Stimulated activated CD8-positive, alpha-beta memory T cell treated with anti-CD3 and anti-CD28 coated beads, Interleukin-4, amount 100 ng/mL, for 24 hours (primary cell): ENCODE data around the gene SLC29A2.
A peak's percentile ranks its signal among the peaks of the same experiment; 100 is the strongest.
"Not testable (repeated sequence)": the region's sequence is repeated elsewhere in the genome, so short reads cannot be mapped to it uniquely, and the experiment has no call there.

ENCODE experiments used
- DNase-seq: peaks from one replicate; pipeline ENCODE4 v3.0.0-alpha.2; 2020; ENCODE audit warnings: low read depth

SLC29A2 gene

DNA sequence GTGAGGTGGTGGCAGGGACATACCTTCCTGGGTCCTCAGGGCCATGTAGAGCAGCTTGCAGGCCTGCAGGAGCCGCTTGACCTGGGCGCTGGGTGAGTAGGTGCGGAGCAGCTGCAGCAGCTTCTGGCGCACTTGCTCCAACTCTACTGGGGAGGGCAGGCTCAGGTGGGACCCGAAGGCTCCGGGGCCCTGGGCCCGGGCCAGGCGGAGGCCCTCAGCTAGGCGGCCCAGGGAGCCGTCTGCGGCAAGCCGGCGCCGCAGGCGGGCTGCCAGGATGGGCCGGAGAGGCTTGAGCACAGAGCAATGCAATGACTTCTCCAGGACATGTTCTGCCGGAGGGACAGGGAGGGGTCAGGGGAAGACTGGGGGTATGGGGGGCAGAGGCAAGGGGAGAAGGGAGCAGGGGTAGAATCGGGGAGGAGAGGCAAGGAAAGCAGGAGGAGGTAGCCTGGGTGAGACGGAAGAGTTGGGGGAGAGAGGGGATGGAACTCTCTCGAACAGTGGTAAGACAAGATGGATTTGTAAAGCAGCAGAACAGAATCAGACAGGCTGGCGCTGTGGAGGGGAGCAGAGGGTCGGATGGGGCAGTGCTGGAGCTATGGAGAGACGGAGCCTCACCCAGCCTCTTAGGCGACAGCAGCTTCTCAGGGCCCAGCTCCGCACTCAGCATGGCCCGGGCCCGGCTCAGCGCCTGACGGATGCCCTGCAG lies 37.5 kb downstream of the SLC29A2 start:
- no peak for DNase-seq

DNA sequence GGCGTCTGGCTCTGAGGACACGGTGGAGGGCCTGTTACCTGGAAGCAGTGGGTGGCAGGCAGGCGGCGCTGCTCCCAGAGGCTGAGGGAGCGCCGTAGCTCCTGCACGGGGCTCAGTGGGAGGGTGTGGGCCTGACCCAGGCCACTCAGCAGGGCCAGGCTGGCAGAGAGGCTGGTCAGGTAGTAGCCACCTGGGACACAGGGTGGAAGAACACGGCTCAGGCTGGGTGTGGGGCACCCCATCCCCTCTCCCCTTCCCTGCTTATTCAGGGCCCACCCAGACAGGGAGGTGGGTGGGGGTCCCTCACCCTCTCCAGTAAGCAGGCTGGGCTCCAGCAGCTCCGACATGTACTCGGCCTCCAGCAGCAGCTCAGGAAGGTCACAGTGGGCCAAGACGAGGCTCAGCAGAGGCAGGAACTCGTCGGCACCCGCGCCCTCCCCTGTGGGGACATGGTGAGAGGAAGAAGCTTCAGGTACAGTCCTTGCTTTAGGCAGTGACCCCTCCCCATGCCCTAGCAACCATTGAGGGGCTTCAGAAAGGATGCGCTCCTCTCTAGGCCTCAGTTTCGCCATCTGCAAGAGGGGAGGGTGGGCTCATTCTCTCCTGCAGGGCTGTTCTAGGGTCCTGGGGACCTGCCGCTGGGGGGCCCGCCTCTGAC lies 38.2 kb downstream of the SLC29A2 start:
- no peak for DNase-seq

DNA sequence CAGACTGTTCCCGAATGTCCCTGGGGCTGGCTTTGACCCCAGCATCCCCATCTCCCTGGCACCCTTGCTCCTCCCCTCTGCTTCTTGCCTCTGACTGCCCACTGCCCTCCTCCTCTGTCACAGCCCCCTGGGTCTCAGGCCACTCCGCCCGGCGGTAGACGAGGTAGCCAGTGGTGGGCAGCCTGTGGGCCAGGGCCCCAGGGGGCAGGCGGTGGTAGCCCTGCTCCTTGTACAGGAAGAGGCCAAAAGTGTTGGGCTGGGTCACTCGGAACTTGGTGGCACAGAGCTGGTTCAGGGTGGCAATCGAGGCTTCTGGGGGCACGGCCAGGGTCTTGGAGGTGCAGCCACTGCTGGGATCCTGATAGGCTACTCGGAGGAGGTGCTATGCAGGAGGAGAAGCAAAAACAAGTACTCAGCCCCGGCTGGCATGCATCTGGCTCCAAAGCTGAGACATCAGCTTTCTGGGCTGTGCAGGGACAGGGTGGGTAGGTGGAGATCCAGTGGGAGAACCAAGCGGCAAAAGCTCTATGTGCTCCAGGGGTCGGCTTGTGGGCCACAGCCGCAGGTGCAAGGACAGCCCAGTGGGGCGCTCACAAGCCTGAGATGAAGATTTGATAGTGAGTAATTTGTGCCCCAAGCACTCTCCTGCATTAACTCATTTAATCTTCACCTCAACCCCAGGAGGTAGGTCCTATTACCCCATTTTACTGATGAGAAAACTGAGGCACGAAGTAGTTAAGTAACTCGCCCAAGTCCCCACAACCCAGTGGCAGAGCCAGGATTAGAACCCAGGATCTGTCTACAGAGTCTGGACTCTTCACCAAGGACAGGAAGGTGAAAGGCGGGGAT lies 39.0 kb downstream of the SLC29A2 start:
- DNase-seq: no peak

DNA sequence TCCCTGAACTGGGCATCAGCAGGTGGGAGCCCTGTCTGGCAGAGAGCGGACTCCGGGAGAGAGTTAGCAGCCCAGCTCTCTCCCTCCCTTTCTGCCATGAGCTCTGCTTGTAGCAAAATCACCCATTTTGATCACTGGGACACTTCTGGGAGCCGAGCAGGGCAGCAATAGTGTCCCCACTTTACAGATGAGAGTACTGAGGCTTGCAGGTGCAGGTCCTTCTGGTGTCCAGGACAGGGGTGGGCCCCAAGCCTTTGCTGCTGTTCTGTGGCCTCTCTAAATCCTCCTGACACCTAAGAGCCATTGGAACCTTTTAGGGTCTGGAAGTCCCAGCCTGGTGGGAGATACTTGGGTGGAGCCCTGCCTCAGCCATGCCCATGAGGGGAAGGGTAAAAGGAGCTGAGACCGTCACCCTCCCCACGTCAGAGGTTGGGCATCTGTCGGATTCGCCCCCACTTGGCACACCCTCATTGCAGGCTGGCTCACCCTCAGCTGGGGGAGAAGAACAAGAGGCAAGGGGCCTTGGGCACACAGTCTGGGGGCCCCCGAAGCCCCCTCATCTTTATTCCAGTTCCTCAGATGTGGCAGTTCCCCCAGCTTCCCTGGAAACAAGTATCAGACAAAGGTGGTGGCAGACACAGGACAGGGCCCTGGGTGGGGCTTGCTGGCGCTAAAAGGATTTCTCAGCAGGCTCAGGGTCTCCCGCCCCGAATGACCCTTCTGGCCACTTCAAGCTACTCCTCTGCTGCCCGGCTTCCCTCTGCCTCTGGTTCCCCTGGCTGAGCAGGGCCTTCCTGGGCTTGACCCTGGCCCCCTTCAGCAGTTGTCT lies 39.8 kb downstream of the SLC29A2 start:
- no peak for DNase-seq

DNA sequence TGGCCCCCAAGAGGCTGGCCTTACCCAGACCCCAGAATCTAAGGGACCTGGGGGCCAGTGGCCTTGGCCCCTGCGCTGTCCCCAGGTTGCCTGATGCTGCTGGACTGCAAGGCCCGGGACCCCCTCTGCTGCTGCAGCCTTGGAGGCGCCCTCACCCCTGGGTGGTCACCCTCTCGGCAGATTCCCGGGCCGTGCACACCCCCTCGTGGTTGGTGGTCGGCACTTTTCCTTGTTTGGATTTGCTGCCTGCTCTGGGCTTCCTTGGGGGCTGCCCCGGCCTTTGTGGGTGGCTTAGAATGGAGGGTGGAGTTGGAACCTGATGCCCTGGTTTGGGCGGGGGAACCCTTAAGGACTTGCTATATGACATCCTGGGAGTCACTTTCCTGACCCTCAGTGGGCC lies 40.6 kb downstream of the SLC29A2 start:
- DNase-seq: no peak

DNA sequence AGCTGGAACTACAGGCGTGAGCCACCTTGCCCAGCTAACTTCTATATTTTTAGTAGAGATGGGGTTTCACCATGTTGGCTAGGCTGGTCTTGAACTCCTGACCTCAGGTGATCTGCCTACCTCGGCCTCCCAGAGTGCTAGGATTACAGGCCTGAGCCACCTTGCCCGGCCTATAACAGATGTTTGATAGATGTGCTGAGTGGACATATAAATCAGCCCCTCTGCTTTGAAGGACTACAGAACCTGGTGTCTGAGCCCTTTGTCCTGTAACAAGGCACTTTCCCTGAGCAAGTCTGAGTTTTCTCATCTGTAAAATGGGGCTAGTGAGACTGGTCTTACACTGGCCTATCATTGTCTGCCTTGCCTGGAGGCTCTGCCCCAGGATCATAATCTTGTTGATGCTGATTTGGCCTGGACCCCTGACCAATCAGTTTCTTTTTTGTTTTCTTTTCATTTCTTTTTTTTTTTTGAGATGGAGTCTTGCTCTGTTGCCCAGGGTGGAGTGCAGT lies 42.3 kb downstream of the SLC29A2 start:
- no peak for DNase-seq

DNA sequence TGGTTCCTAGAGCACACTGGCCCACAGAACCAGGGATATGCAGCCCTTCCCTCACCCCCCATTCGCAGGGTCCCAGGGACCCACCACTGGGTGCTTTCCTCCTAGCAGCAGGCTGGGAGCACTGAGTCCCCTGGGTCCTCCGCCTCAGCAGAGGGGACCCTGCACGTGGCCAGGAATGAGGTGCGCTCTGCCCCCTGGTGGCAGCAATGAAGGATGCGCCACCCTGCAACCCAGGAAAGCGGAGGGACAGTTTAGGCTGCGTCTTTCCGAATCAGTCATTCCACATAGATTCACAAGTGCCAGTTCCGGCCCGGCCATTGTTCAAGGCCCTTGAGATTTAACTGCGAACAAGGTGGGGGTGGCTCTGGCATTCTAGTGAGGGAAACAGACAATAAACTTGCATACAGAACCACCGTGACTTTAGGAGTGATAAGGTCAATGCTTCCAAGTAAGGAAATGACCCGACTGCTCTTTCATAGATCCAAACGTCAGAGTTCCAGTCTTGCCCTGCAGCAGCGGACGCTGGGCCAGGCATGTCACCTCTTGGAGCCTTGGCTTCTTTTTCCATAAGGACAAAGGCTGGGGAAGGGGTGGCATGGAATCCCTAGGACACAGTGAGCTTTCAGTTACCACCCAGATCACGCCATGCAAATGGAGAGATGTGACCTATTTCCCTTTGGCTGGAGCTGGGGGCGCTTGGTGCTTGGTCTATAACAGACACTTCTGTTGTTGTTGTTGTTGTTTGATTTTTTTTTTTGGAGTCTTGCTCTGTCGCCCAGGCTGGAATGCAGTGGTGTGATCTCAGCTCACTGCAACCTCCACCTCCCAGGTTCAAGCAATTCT lies 43.0 kb downstream of the SLC29A2 start:
- peak; percentile 67 for DNase-seq

DNA sequence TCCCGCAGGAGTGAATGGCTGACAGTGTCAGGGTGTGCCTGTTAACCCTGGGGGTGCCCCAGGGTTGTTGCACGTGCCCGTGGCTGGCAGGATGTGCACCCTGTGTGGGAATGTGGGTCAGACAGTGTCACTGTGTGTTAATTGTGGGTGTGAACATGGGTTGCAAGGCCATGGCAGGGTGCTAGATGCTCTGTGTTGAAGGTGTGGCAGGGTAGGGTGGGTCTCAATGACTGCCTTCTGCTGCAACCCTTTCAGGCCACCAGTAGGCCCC lies 43.6 kb downstream of the SLC29A2 start:
- no peak for DNase-seq

DNA sequence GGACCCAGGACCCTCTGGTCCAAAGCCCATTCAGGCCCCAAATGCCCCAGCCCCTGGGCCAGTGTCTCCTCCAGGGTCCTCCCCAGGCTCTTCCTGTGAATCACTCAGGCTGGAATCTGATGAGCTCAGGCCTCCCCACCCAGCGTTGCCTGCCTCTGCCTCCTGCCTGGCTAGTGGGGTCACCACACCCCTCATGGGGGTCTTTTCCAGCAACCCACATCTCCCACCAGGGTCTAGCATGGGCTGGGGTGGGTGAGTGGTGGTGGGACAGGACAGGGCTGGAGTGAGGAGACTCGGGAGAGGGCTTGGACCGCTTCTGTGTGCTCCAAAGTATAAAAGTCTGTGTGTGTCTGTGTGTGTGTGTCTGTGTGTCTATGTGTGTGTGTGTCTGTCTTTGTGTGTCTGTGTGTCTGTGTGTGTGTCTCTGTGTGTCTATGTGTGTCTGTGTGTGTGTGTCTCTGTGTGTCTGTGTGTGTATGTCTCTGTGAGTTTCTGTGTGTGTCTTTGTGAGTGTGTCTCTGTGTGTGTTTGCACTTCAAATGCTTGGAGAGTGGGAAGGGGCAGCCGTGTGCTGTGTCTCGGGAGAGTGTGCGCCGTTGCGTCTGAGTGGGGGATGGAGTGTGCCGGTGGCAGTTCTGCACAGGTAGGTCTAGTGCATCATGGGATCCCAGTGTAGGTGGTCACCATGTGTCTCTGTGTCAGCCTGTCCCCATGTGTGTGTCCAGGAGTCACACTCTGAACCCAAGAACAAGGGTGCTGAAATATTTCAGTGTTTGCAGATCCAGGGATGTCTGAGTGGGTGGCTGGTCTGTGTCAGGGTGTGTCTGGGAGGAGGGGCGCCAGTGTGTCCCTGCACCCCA lies 44.2 kb downstream of the SLC29A2 start:
- DNase-seq: no peak

DNA sequence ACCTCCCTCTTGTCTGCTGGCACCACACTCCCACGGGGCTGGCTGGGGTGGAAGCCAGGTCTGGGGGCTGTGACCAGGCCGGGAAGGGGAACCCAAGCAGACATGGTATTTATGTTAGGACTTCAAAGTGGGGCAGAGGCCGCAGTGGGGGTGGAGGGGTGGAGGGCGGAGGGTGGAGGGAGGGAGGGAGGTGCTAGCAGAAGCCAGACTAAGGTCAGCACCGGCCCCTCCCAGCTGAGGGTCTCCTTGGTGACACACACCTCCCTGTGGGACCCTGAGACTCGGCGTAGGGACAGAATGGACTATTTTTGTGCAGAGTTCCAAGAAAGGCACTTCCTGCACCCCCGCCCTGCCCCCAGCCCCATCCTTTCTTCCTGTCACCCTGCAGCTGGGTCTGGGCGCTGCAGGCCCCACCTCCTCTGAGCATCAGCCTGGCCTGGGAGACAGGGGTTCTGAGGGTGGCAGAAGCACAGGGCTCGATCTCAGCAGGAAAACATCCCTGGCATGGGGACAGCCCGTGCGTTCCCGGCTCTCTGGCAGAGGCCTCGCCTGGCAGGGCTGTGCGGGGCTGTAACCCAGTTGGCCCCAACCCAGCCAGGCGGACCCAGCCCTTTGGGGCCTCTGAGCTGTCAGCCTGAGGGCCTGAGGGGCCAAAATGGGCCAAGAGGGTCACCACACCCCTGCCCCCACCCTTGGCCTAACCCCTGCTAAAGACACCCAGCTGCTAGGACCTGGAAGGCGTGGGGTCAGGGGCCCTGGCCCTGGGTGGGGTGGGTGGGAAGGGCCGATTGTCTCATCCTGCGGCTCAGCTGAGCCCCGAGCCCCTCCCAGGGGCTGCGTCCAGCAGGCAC lies 45.1 kb downstream of the SLC29A2 start:
- no peak for DNase-seq

DNA sequence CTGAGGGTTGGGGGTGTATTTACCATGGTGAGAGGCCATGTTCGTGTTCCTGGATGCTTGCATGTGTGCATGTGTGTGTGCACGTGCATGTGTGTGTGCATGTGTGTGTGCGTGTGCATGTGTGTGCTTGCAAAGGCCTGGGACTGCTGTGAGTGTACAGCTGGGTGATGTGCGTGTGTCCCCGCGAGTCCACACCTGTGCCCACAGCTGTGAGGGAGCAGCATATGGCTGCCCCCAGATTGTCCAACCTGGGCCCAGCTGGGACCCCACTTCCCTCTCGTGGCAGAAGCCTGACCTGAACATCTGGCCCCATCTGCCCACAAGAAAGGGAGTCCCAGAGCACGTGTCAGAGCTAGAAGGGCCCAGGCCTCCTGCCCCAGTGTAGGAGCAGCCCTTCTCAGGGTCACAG lies 46.3 kb downstream of the SLC29A2 start:
- DNase-seq: no peak

DNA sequence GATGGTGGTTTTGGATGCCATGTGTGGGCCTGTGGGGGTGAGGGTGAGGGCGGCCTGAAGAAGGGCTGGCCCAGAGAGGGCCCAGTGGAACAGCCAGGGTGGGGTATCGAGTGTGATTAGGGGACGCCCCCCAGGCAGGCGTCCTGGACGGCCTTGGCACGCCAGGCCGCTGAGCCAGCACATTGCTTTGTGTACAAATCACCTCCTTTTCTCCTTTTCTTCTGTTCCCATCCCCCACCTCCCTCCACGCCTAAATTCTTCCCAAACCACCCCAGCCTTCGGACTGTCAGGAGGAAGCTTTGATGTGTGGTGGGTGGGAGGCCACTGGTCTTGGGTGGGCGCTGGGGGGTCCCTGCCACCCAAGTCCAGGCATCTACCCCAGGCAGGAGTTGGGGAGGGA lies 46.9 kb downstream of the SLC29A2 start:
- DNase-seq: no peak

DNA sequence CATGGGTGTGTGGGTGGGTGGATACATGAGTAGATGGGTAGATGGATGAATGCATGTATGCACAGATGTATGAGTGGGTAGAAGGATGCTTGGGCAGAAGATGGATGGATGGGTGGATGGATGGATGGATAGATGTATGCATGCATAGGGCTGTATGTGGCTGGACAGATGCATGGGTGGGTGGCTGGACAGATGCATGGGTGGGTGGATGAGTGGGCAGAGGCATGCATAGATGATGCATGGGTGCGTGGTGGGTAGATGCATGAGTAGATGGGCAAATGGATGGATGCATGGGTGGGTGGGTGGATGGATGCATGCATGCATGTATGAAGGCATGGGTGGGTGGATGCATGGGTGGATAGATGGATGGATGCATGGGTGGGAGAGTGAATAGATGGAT lies 47.9 kb downstream of the SLC29A2 start:
- no peak for DNase-seq

DNA sequence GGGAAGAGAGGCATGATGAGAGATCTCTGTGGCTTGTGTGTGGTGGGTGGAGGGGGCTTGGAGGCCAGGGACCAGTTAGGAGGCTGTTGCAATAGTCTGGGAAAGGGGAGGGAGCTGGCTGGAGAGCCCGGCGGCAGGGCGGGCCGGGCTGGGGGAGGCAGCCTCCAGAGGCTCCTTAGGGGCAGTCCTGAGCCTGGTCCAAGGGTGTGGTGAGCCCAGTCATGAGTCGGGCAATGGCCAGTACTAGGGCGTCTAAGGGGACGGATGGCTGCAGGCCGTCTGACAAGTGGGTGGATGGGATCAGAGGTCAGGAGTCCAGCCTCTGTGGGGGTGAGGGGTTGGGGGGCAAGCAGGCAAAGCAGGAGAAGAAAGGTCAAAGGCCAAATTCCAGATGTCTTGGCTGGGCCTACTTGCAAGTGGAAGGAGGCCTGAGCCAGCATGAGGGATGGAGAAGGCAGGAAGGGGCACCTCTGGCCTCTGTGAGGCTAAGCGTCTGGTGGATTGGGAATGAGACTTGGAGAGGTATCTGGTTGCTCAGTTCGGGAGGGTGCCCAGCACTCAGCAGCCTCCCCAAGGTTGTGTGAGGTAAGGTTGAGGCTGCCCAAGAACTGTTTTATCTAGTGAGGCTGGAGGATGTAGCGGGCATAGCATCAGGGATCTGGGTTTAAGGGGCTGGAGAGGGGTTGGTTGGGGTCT lies 48.7 kb downstream of the SLC29A2 start:
- DNase-seq: no peak

DNA sequence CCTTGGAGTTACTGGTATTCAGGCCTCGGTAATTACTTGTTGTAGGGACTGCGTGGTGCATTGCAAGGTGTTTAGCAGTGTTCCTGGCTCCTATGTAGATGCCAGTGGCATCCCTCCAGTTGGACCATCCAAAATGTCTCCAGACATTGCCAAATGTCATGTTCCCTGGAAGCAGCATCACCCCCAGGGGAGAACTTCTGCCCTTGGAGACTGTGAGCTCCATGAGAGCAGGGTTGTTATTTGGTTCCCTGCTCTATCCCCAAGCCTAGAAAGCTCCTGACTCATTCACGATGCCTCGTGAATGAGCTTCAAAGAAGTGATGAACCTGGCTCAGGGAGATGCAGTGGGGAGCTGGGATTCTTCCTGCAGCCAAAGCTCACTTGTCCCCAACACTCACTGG lies 50.0 kb downstream of the SLC29A2 start:
- DNase-seq: no peak

DNA sequence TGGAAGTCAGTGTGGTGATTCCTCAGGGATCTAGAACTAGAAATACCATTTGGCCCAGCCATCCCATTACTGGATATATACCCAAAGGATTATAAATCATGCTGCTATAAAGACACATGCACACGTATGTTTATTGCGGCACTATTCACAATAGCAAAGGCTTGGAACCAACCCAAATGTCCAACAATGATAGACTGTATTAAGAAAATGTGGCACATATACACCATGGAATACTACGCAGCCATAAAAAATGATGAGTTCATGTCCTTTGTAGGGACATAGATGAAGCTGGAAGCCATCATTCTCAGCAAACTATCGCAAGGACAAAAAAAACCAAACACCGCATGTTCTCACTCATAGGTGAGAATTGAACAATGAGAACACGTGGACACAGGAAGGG lies 50.8 kb downstream of the SLC29A2 start:
- DNase-seq: not testable (repeated sequence)

DNA sequence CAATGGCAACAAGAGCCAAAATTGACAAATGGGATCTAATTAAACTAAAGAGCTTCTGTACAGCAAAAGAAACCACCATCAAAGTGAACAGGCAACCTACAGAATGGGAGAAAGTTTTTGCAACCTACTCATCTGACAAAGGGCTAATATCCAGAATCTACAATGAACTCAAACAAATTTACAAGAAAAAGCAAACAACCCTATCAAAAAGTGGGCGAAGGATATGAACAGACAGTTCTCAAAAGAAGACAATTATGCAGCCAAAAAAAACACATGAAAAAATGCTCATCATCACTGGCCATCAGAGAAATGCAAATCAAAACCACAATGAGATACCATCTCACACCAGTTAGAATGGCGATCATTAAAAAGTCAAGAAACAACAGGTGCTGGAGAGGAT lies 51.3 kb downstream of the SLC29A2 start:
- DNase-seq: not testable (repeated sequence)

DNA sequence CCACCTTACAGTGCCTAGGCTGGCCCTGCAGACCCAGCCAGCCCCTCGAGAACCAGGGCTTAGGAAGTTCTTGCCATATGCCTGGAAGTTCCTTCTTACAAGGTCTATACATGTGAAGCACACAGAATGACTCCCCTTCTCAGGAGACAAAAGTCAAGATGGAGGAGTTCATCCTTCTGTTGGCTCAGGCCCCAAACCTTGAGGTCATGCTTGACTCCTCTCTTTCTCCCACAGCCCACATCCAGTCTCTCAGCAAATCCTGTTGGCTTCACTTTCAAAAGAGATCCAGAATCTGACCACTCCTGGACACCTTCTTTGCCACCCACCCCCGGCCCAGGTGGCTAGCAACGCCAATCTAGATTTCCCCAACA lies 53.0 kb downstream of the SLC29A2 start:
- DNase-seq: no peak
